Panc1 (cell line): Measurements from ENCODE around the gene KRTAP10-7. TPM values are rescaled to one million over a fixed set of nuclear protein-coding genes. Genes with fewer than 3 reads are reported as not detected.
A peak's percentile ranks its signal among the peaks of the same experiment; 100 is the strongest.
"Not testable (repeated sequence)": the region's sequence is repeated elsewhere in the genome, so short reads cannot be mapped to it uniquely, and the experiment has no call there.

Experiments used
- ATAC-seq: fragments of 200-7000 bp; cut with Tn5 transposase; 2 replicates; pipeline ENCODE4 v1.9.1; 2020; ENCODE audit warnings: mild to moderate bottlenecking, moderate library complexity
- BruUV-seq: library from RNA; stranded (reverse); fragments of 400-500 nt; replicated peaks from 2 replicates; lab custom pipeline; 2021; lab: Mats Ljungman, UMichigan
- CTCF ChIA-PET: fragments of 300-600 bp; sonication (Branson Sonifier 250); formaldehyde crosslinking; loops from one replicate; lab custom pipeline; 2022; ENCODE audit warnings: antibody characterized with exemption; lab: Charles Lee
- POLR2A ChIA-PET: fragments of 300-600 bp; sonication (Branson Sonifier 250); formaldehyde crosslinking; loops from one replicate; lab custom pipeline; 2022; ENCODE audit warnings: antibody characterized with exemption; lab: Charles Lee
- DNase-seq: peaks from one replicate; pipeline ENCODE4 v3.0.0-alpha.2; 2010; ENCODE audit warnings: low read depth, low spot score
- H3K27ac ChIP-seq: 2 replicates; pipeline ENCODE4 v1.5.1; 2011; ENCODE audit warnings: mild to moderate bottlenecking, low read length, inconsistent platforms
- H3K27me3 ChIP-seq: fragments of 200-500 bp; sonication (Bioruptor generic); 2 replicates; pipeline ENCODE4 v1.6.0; 2014; ENCODE audit warnings: low read length, inconsistent platforms; ENCODE audit not compliant: control insufficient read depth, insufficient read depth
- H3K36me3 ChIP-seq: fragments of 200-500 bp; sonication (Bioruptor generic); 2 replicates; pipeline ENCODE4 v1.5.1; 2014; ENCODE audit warnings: inconsistent platforms, mild to moderate bottlenecking, low read length, moderate library complexity; ENCODE audit not compliant: control insufficient read depth, insufficient read depth
- H3K4me1 ChIP-seq: 2 replicates; pipeline ENCODE4 v1.5.1; 2011; ENCODE audit warnings: inconsistent platforms, mild to moderate bottlenecking, low read length, moderate library complexity; ENCODE audit not compliant: control insufficient read depth, insufficient read depth
- H3K4me3 ChIP-seq, 2 experiments: 2 replicates each; pipeline ENCODE4 v1.5.1; 2011 to 2012; ENCODE audit warnings: low read depth in 2 of 2, low read length in 2 of 2, mild to moderate bottlenecking in 2 of 2, inconsistent platforms in 1 of 2, moderate library complexity in 1 of 2
- H3K9me3 ChIP-seq: fragments of 200-500 bp; sonication (Bioruptor generic); 2 replicates; pipeline ENCODE4 v1.5.1; 2014; ENCODE audit warnings: low read depth, mild to moderate bottlenecking, inconsistent platforms, low read length, moderate library complexity; ENCODE audit not compliant: control insufficient read depth, insufficient read depth
- POLR2AphosphoS5 ChIP-seq: IDR thresholded peaks from 2 replicates; pipeline ENCODE4 v1.6.1; 2012; ENCODE audit warnings: mild to moderate bottlenecking, low read depth, low read length, moderate library complexity
- SIN3A ChIP-seq: IDR thresholded peaks from 2 replicates; pipeline ENCODE4 v1.6.1; 2012; ENCODE audit warnings: low read depth, mild to moderate bottlenecking, low read length, moderate library complexity, borderline replicate concordance; ENCODE audit not compliant: insufficient read depth
- TCF7L2 ChIP-seq: IDR thresholded peaks from 2 replicates; pipeline ENCODE4 v1.6.1; 2011; ENCODE audit warnings: mild to moderate bottlenecking, low read depth, low read length, inconsistent platforms
- in situ Hi-C: cut with HindIII; loops from 2 replicates; pipeline ENCODE4 v1.10.0; 2016; ENCODE audit warnings: low sequenced_read_pairs, low pct_unique_long_range_greater_than_20kb
- intact Hi-C: fragments of 100-400 bp; cut with micrococcal nuclease; formaldehyde crosslinking; loops from one replicate; pipeline ENCODE4 v1.10.0; 2022; ENCODE audit not compliant: unreplicated experiment
- total RNA-seq: library from RNA; stranded (reverse); gene quantifications from one replicate; pipeline ENCODE4 v1.2.1, GENCODE V29; 2021; ENCODE audit not compliant: unreplicated experiment
- TF ChIP-seq, protein P1 (sequence below): fragments of 450-650 bp; IDR thresholded peaks from 2 replicates; pipeline ENCODE4 v1.5.1; 2017; ENCODE audit warnings: mild to moderate bottlenecking
- TF ChIP-seq, protein P2 (sequence below), 2 experiments: IDR thresholded peaks; 2 replicates each; pipeline ENCODE4 v1.6.1; 2011 to 2012; ENCODE audit warnings: low read depth in 2 of 2, control low read depth in 1 of 2, low read length in 1 of 2, mild to moderate bottlenecking in 1 of 2, moderate library complexity in 1 of 2; ENCODE audit not compliant: insufficient read depth in 1 of 2

The KRTAP10-7 gene
- total RNA-seq, 1 experiment from 2014 or later, result not detected

DNA sequence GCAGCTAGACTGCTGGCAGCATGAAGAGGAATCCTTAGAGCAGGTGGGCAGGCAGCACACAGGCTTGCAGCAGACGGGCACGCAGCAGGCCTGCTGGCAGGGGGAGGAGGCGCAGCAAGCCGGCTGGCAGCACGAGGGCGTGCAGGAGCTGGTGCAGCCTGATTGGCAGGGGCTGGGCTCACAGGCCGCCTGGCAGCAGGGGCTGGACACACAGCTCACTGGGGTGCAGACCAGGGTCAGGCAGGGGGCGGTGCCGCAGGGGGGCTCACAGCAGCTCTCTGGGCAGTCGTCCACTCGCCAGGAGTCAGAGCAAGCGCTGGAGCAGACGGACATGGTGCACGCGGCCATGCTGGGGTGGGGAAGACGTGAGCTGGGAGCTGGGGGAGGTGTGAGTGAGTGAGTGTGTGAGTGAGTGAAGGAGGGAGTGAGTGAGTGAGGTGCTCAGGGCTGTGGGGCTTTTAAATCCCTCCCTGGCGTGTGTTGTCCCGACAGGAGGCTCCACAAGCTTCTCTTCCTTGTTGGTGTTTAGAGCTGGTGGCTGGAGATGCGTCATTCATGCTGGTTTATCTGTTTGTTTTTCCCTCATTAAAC lies 20.1 kb upstream of the KRTAP10-7 start, which contains the start of gene KRTAP10-5:
KRTAP10-5 (minus strand) TSS at position 374 of the 591 bp plus-strand sequence; CDS start at position 348, 26 bp downstream.
- H3K36me3 ChIP-seq, BruUV-seq, H3K4me1 ChIP-seq, in situ Hi-C loops, H3K27ac ChIP-seq, intact Hi-C loops, DNase-seq, H3K27me3 ChIP-seq, POLR2A ChIA-PET, H3K9me3 ChIP-seq: not testable (repeated sequence)
- CTCF ChIA-PET, result interaction anchor here (0.7 kb wide), 2 partner anchors 31 to 91 kb away, joined by 3 to 4 read pairs; no protein-coding TSS in a partner anchor
- peak; percentile 74 for ATAC-seq
- TF ChIP-seq, protein P1, sequence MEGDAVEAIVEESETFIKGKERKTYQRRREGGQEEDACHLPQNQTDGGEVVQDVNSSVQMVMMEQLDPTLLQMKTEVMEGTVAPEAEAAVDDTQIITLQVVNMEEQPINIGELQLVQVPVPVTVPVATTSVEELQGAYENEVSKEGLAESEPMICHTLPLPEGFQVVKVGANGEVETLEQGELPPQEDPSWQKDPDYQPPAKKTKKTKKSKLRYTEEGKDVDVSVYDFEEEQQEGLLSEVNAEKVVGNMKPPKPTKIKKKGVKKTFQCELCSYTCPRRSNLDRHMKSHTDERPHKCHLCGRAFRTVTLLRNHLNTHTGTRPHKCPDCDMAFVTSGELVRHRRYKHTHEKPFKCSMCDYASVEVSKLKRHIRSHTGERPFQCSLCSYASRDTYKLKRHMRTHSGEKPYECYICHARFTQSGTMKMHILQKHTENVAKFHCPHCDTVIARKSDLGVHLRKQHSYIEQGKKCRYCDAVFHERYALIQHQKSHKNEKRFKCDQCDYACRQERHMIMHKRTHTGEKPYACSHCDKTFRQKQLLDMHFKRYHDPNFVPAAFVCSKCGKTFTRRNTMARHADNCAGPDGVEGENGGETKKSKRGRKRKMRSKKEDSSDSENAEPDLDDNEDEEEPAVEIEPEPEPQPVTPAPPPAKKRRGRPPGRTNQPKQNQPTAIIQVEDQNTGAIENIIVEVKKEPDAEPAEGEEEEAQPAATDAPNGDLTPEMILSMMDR, result 0 out of 2 replicates have a peak, but pooled peaks have one; percentile 14
- H3K4me3 ChIP-seq, result peak within 1 kb of the TSS in 1 of 2 experiments; percentile 24; a peak in 1 of 4 replicates

DNA sequence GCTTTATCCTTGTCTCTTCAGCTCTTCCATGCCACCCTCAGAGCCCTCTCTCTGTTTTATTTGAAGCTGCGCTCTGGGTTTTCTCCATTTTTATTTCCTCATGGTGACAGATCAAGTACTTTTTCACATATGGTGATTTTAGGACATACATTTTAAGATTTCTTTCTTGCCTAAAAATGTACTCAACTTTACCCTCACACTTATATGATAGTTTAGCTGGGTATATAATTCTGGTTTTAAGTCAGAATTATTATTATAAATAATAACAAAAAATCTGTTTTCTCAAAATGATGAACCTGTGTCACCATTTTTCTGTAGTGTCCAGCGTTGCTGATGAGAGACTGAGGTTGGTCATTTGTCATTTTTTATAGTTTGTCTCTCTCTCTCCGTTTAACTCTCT lies 19.2 kb upstream of the KRTAP10-7 start:
- Histone ChIP-seq H3K27ac (no peak overlapping the region), H3K4me3 (no peak overlapping the region), H3K9me3 (0 out of 2 replicates have a peak, but pooled peaks cover 7% of the 10 kb centered on the region), H3K36me3 (no peaks in the 10 kb centered on the region), H3K27me3 (peaks cover 4% of the 10 kb centered on the region), H3K4me1 (peaks cover 4% of the 10 kb centered on the region; the same call in 1 of the 2 replicates)
- POLR2A ChIA-PET, result no interaction called here
- DNase-seq (no peak), ATAC-seq (no peak)
- CTCF ChIA-PET, result no interaction called here
- BruUV-seq, result no TSS peak
- in situ Hi-C loops (no loop called here), intact Hi-C loops (no loop called here)
- TF ChIP-seq TCF7L2 (no peak), SIN3A (no peak), POLR2AphosphoS5 (no peak)
- TF ChIP-seq, protein P1, result no peak
- TF ChIP-seq, protein P2, sequence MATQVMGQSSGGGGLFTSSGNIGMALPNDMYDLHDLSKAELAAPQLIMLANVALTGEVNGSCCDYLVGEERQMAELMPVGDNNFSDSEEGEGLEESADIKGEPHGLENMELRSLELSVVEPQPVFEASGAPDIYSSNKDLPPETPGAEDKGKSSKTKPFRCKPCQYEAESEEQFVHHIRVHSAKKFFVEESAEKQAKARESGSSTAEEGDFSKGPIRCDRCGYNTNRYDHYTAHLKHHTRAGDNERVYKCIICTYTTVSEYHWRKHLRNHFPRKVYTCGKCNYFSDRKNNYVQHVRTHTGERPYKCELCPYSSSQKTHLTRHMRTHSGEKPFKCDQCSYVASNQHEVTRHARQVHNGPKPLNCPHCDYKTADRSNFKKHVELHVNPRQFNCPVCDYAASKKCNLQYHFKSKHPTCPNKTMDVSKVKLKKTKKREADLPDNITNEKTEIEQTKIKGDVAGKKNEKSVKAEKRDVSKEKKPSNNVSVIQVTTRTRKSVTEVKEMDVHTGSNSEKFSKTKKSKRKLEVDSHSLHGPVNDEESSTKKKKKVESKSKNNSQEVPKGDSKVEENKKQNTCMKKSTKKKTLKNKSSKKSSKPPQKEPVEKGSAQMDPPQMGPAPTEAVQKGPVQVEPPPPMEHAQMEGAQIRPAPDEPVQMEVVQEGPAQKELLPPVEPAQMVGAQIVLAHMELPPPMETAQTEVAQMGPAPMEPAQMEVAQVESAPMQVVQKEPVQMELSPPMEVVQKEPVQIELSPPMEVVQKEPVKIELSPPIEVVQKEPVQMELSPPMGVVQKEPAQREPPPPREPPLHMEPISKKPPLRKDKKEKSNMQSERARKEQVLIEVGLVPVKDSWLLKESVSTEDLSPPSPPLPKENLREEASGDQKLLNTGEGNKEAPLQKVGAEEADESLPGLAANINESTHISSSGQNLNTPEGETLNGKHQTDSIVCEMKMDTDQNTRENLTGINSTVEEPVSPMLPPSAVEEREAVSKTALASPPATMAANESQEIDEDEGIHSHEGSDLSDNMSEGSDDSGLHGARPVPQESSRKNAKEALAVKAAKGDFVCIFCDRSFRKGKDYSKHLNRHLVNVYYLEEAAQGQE (IDR thresholded peaks at IDR 0.05; ENCODE audit: insufficient read depth in 1 of 2, low read depth in 2 of 2, low read length in 1 of 2), result no peak
